WTC11 (cell line): ENCODE results near the gene GABRB1. TPM values are rescaled to one million over a fixed set of nuclear protein-coding genes. Genes with fewer than 3 reads are reported as not detected.

ENCODE experiments used
- ATAC-seq: fragments of 200-7000 bp; cut with Tn5 transposase; 2 replicates; pipeline ENCODE4 v1.10.0; 2021; ENCODE audit warnings: mild to moderate bottlenecking, moderate library complexity
- CTCF ChIA-PET: fragments of 300-600 bp; sonication (Branson Sonifier 250); formaldehyde crosslinking; loops from one replicate; lab custom pipeline; 2021; ENCODE audit warnings: antibody characterized with exemption; lab: Charles Lee
- POLR2A ChIA-PET: fragments of 350-600 bp; sonication (Branson Sonifier 250); formaldehyde crosslinking; loops from one replicate; lab custom pipeline; 2021; ENCODE audit warnings: antibody characterized with exemption; lab: Charles Lee
- DNase-seq: peaks from one replicate; pipeline ENCODE4 v3.0.0; 2021; ENCODE audit warnings: low spot score
- H3K27ac Mint-ChIP-seq: 2 replicates; pipeline ENCODE4 v1.8.0; 2021; ENCODE audit warnings: mixed read lengths
- H3K27me3 Mint-ChIP-seq: 2 replicates; pipeline ENCODE4 v1.8.0; 2021; ENCODE audit warnings: low read depth, mild to moderate bottlenecking, moderate library complexity, mixed read lengths
- H3K36me3 Mint-ChIP-seq: 2 replicates; pipeline ENCODE4 v1.8.0; 2021; ENCODE audit warnings: mixed read lengths
- H3K4me1 Mint-ChIP-seq: 2 replicates; pipeline ENCODE4 v1.8.0; 2022; ENCODE audit warnings: mixed read lengths
- H3K4me3 Mint-ChIP-seq: 2 replicates; pipeline ENCODE4 v1.8.0; 2021; ENCODE audit warnings: mild to moderate bottlenecking, moderate library complexity, mixed read lengths
- H3K9me3 Mint-ChIP-seq: 2 replicates; pipeline ENCODE4 v1.8.0; 2021; ENCODE audit warnings: mixed read lengths
- AR ChIP-seq: fragments of 250-450 bp; sonication (Bioruptor Pico); IDR thresholded peaks from 2 replicates; pipeline ENCODE4 v1.9.0; 2021; ENCODE audit warnings: mild to moderate bottlenecking
- ATF1 ChIP-seq: sonication (generic); formaldehyde crosslinking; IDR thresholded peaks from 2 replicates; pipeline ENCODE4 v1.8.1; 2023; ENCODE audit warnings: mild to moderate bottlenecking, moderate library complexity, missing genetic modification reagents
- ATF3 ChIP-seq: sonication (generic); formaldehyde crosslinking; conservative IDR thresholded peaks from 2 replicates; pipeline ENCODE4 v1.8.1; 2022; ENCODE audit warnings: mild to moderate bottlenecking, missing genetic modification reagents
- ATF6 ChIP-seq: sonication (generic); formaldehyde crosslinking; IDR thresholded peaks from 2 replicates; pipeline ENCODE4 v1.8.1; 2023; ENCODE audit warnings: mild to moderate bottlenecking, missing genetic modification reagents
- CREB1 ChIP-seq: sonication (generic); formaldehyde crosslinking; IDR thresholded peaks from 2 replicates; pipeline ENCODE4 v1.8.0; 2023; ENCODE audit warnings: mild to moderate bottlenecking, missing genetic modification reagents
- E2F4 ChIP-seq: sonication (generic); formaldehyde crosslinking; IDR thresholded peaks from 2 replicates; pipeline ENCODE4 v1.8.1; 2022; ENCODE audit warnings: low read depth, mild to moderate bottlenecking, moderate library complexity, missing genetic modification reagents, borderline replicate concordance
- ELF4 ChIP-seq: sonication (generic); formaldehyde crosslinking; IDR thresholded peaks from 2 replicates; pipeline ENCODE4 v1.8.1; 2022; ENCODE audit warnings: low read depth, mild to moderate bottlenecking, moderate library complexity, missing genetic modification reagents
- ETV6 ChIP-seq: sonication (generic); formaldehyde crosslinking; IDR thresholded peaks from 2 replicates; pipeline ENCODE4 v1.8.1; 2022; ENCODE audit warnings: mild to moderate bottlenecking, missing genetic modification reagents
- MLX ChIP-seq: sonication (generic); formaldehyde crosslinking; IDR thresholded peaks from 2 replicates; pipeline ENCODE4 v1.8.1; 2023; ENCODE audit warnings: mild to moderate bottlenecking, missing genetic modification reagents, moderate library complexity
- NFE2L1 ChIP-seq: sonication (generic); formaldehyde crosslinking; IDR thresholded peaks from 2 replicates; pipeline ENCODE4 v1.8.1; 2023; ENCODE audit warnings: missing genetic modification reagents
- NFYB ChIP-seq: sonication (generic); formaldehyde crosslinking; conservative IDR thresholded peaks from 2 replicates; pipeline ENCODE4 v1.8.0; 2022; ENCODE audit warnings: low read depth, missing genetic modification reagents
- NR2C2 ChIP-seq: sonication (generic); formaldehyde crosslinking; IDR thresholded peaks from 2 replicates; pipeline ENCODE4 v1.8.0; 2022; ENCODE audit warnings: mild to moderate bottlenecking, missing genetic modification reagents
- OVOL2 ChIP-seq: fragments of 250-450 bp; sonication (Bioruptor Pico); IDR thresholded peaks from 2 replicates; pipeline ENCODE4 v1.9.0; 2021; ENCODE audit warnings: mild to moderate bottlenecking, borderline replicate concordance
- RELA ChIP-seq: sonication (generic); formaldehyde crosslinking; IDR thresholded peaks from 2 replicates; pipeline ENCODE4 v1.8.1; 2022; ENCODE audit warnings: missing genetic modification reagents, mild to moderate bottlenecking, borderline replicate concordance
- RORB ChIP-seq: fragments of 250-450 bp; sonication (Bioruptor Pico); IDR thresholded peaks from 2 replicates; pipeline ENCODE4 v1.9.0; 2021; ENCODE audit warnings: mild to moderate bottlenecking
- SMAD4 ChIP-seq: sonication (generic); formaldehyde crosslinking; IDR thresholded peaks from 2 replicates; pipeline ENCODE4 v1.8.0; 2022; ENCODE audit warnings: mild to moderate bottlenecking, missing genetic modification reagents
- TP53 ChIP-seq: sonication (generic); formaldehyde crosslinking; IDR thresholded peaks from 2 replicates; pipeline ENCODE4 v1.8.1; 2023; ENCODE audit warnings: mild to moderate bottlenecking, missing genetic modification reagents
- ZBTB43 ChIP-seq: sonication (generic); formaldehyde crosslinking; IDR thresholded peaks from 2 replicates; pipeline ENCODE4 v1.8.1; 2023; ENCODE audit warnings: mild to moderate bottlenecking, missing genetic modification reagents
- ZNF138 ChIP-seq: sonication (generic); formaldehyde crosslinking; conservative IDR thresholded peaks from 2 replicates; pipeline ENCODE4 v1.8.1; 2022; ENCODE audit warnings: mild to moderate bottlenecking, moderate library complexity, missing genetic modification reagents
- ZNF232 ChIP-seq: sonication (generic); formaldehyde crosslinking; IDR thresholded peaks from 2 replicates; pipeline ENCODE4 v1.8.0; 2022; ENCODE audit warnings: mild to moderate bottlenecking, missing genetic modification reagents
- ZNF416 ChIP-seq: fragments of 250-450 bp; sonication (Bioruptor Pico); IDR thresholded peaks from 2 replicates; pipeline ENCODE4 v1.9.0; 2021; ENCODE audit warnings: mild to moderate bottlenecking, inconsistent platforms
- total RNA-seq: library from RNA; stranded (reverse); gene quantifications from 3 replicates; pipeline ENCODE4 v1.2.3, GENCODE V29; 2021
- TF ChIP-seq, protein P1 (sequence below): fragments of 250-450 bp; sonication (Bioruptor Pico); IDR thresholded peaks from 2 replicates; pipeline ENCODE4 v2.1.2; 2022; ENCODE audit warnings: mild to moderate bottlenecking, moderate library complexity
- TF ChIP-seq, protein P2 (sequence below): sonication (generic); formaldehyde crosslinking; IDR thresholded peaks from 2 replicates; pipeline ENCODE4 v1.8.1; 2023; ENCODE audit warnings: mild to moderate bottlenecking, missing genetic modification reagents, moderate library complexity

GABRB1 gene
- total RNA-seq, 1 experiment from 2014 or later: 0.66 TPM

DNA sequence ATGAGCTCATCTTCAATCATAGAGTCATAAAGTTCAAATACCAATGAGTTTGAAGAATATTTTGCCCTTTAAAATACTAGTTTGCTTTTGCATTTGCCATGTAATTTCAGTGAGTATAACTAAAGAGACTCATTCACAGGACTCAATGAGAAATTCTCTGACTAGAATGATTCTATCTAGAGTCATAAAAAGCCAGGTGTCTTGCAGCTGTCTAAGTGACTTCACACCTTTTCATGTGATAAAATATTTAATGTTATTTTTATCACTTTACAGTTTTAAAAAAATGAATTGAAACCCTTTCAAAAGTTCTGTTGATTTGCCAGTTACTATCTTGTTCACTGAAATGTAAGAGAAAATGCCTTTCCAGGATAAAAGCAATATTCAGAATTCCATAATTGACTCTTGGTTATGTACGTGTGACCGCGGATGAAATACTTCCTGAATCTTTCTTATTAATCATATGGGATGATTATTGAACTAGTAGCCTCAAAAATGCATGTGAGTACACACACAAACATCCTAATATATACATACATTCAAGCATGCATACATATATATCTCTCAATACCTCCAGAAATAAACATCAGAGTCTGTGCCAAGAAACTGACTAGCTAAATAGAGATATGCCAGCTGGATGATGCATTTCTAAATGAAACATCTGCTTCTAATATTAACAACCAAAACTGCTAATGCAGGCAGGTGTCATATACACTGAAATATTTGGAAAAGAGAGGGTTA is 87.0 kb downstream of the GABRB1 start:
- TF ChIP-seq ATF6 (CRISPR knock-in tag): no peak
- no peak for TF ChIP-seq ATF3
- TF ChIP-seq NFE2L1: no peak
- TF ChIP-seq, protein P1, sequence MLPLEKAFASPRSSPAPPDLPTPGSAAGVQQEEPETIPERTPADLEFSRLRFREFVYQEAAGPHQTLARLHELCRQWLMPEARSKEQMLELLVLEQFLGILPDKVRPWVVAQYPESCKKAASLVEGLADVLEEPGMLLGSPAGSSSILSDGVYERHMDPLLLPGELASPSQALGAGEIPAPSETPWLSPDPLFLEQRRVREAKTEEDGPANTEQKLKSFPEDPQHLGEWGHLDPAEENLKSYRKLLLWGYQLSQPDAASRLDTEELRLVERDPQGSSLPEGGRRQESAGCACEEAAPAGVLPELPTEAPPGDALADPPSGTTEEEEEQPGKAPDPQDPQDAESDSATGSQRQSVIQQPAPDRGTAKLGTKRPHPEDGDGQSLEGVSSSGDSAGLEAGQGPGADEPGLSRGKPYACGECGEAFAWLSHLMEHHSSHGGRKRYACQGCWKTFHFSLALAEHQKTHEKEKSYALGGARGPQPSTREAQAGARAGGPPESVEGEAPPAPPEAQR (CRISPR knock-in tag): no peak
- TF ChIP-seq NFYB (CRISPR knock-in tag): no peak
- no peak for TF ChIP-seq ZBTB43 (CRISPR knock-in tag)
- TF ChIP-seq ZNF416 (CRISPR knock-in tag): no peak
- TF ChIP-seq SMAD4 (CRISPR knock-in tag): no peak
- TF ChIP-seq RORB (CRISPR knock-in tag): no peak
- no peak for TF ChIP-seq AR (CRISPR knock-in tag)
- TF ChIP-seq, protein P2, sequence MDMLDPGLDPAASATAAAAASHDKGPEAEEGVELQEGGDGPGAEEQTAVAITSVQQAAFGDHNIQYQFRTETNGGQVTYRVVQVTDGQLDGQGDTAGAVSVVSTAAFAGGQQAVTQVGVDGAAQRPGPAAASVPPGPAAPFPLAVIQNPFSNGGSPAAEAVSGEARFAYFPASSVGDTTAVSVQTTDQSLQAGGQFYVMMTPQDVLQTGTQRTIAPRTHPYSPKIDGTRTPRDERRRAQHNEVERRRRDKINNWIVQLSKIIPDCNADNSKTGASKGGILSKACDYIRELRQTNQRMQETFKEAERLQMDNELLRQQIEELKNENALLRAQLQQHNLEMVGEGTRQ (CRISPR knock-in tag): no peak
- TF ChIP-seq E2F4 (CRISPR knock-in tag): no peak
- TF ChIP-seq, all 79 proteins: peak for 0
- H3K36me3 Mint-ChIP-seq: no peaks in the 10 kb centered on the region
- no peak overlapping the region for H3K4me3 Mint-ChIP-seq
- no peaks in the 10 kb centered on the region for H3K9me3 Mint-ChIP-seq
- DNase-seq: no peak
- H3K27ac Mint-ChIP-seq: no peak overlapping the region
- no peaks in the 10 kb centered on the region for H3K27me3 Mint-ChIP-seq
- CTCF ChIA-PET: no interaction called here
- POLR2A ChIA-PET: no interaction called here
- H3K4me1 Mint-ChIP-seq: no peaks in the 10 kb centered on the region
- ATAC-seq: no peak

- H3K9me3 Mint-ChIP-seq: no peaks in the 10 kb centered on the region
- ChIA-PET POLR2A (no interaction called here), CTCF (interaction anchor here (1.2 kb wide), 1 partner anchor 189 kb away, joined by 5 read pairs; no protein-coding TSS in a partner anchor)
- no peaks in the 10 kb centered on the region for H3K27me3 Mint-ChIP-seq
- no peak overlapping the region for H3K27ac Mint-ChIP-seq
- no peaks in the 10 kb centered on the region for H3K4me1 Mint-ChIP-seq
- no peak for ATAC-seq
- no peak for DNase-seq
- H3K36me3 Mint-ChIP-seq: no peaks in the 10 kb centered on the region
- no peak overlapping the region for H3K4me3 Mint-ChIP-seq
- no peak for TF ChIP-seq ZNF138 (CRISPR knock-in tag)
- TF ChIP-seq ELF4 (CRISPR knock-in tag): no peak
- TF ChIP-seq ATF1 (CRISPR knock-in tag): no peak
- no peak for TF ChIP-seq ATF6 (CRISPR knock-in tag)
- no peak for TF ChIP-seq MLX (CRISPR knock-in tag)
- TF ChIP-seq TP53 (CRISPR knock-in tag): no peak
- no peak for TF ChIP-seq RELA (CRISPR knock-in tag)
- TF ChIP-seq NR2C2: no peak
- TF ChIP-seq ETV6 (CRISPR knock-in tag): no peak
- TF ChIP-seq ZNF232 (CRISPR knock-in tag): no peak
- no peak for TF ChIP-seq OVOL2
- TF ChIP-seq CREB1: no peak
Observed at GRCh38 chr4:47120783-47121182, 89.4 kb downstream of the GABRB1 start.
